Measurements from ENCODE around the gene RHBDD3.

GRCh38 chr22:29284196-29284595 lies 16.4 kb upstream of the RHBDD3 start:
- TF ChIP-seq CTCF (IDR thresholded peaks at IDR 0.05; ENCODE audit: insufficient read depth, low read depth, low read length) (no peak), EZH2 (IDR thresholded peaks at IDR 0.05; ENCODE audit: insufficient read depth, low read length) (no peak)
